K562 (cell line): ENCODE results near the gene PRKAR2B. TPM values are rescaled to one million over a fixed set of nuclear protein-coding genes. Genes with fewer than 3 reads are reported as not detected.

Source experiments
- BCL6 ChIP-seq: fragments of 250-450 bp; sonication (Bioruptor Pico); IDR thresholded peaks from 2 replicates; pipeline ENCODE4 v1.4.0; 2020
- CHD2 ChIP-seq: IDR thresholded peaks from 2 replicates; pipeline ENCODE4 v1.6.1; 2011; ENCODE audit warnings: low read depth, low read length
- CREB5 ChIP-seq: fragments of 250-450 bp; sonication (Bioruptor Pico); IDR thresholded peaks from 2 replicates; pipeline ENCODE4 v1.5.0; 2020; ENCODE audit warnings: mild to moderate bottlenecking
- CTCF ChIP-seq, 3 experiments: IDR thresholded peaks in 2 of 3; conservative IDR thresholded peaks in 1 of 3; 2 replicates each; pipeline ENCODE4 v1.5.1; 2011 to 2012; ENCODE audit warnings: low read length in 3 of 3, mild to moderate bottlenecking in 3 of 3, control low read depth in 2 of 3, improper control_type of control experiment in 1 of 3, inconsistent platforms in 1 of 3, low read depth in 1 of 3, mixed read lengths in 1 of 3, moderate library complexity in 1 of 3; ENCODE audit not compliant: insufficient read depth in 2 of 3
- GABPB2 ChIP-seq: fragments of 250-450 bp; sonication (Bioruptor Pico); conservative IDR thresholded peaks from 2 replicates; pipeline ENCODE4 v1.5.1; 2021; ENCODE audit warnings: mild to moderate bottlenecking
- GTF2A2 ChIP-seq: IDR thresholded peaks from 2 replicates; pipeline ENCODE4 v1.6.1; 2016; ENCODE audit warnings: mild to moderate bottlenecking, missing genetic modification characterization, missing compliant biosample characterization
- HDGF ChIP-seq: fragments of 450-650 bp; IDR thresholded peaks from 2 replicates; pipeline ENCODE4 v1.6.1; 2016
- KLF16 ChIP-seq: IDR thresholded peaks from 2 replicates; pipeline ENCODE4 v1.6.1; 2016; ENCODE audit warnings: antibody characterized with exemption
- NFE2 ChIP-seq: IDR thresholded peaks from 2 replicates; pipeline ENCODE4 v1.6.1; 2014; ENCODE audit warnings: antibody characterized with exemption, low read depth
- NFRKB ChIP-seq: fragments of 450-650 bp; IDR thresholded peaks from 2 replicates; pipeline ENCODE4 v1.6.1; 2016; ENCODE audit warnings: low read depth
- PHF21A ChIP-seq: fragments of 450-650 bp; IDR thresholded peaks from 2 replicates; pipeline ENCODE4 v1.6.1; 2017; ENCODE audit warnings: low read depth, borderline replicate concordance
- RBM15 ChIP-seq: fragments of 200-400 bp; formaldehyde crosslinking; IDR thresholded peaks from 2 replicates; pipeline ENCODE4 v1.6.1; 2018; ENCODE audit warnings: mild to moderate bottlenecking, low read length, moderate library complexity; ENCODE audit not compliant: insufficient read depth
- SMAD3 ChIP-seq: fragments of 450-650 bp; formaldehyde crosslinking; conservative IDR thresholded peaks from 2 replicates; pipeline ENCODE4 v1.4.0; 2020; ENCODE audit warnings: mild to moderate bottlenecking
- TARDBP ChIP-seq: fragments of 450-650 bp; IDR thresholded peaks from 2 replicates; pipeline ENCODE4 v1.6.1; 2016
- TOE1 ChIP-seq, 2 experiments: fragments of 450-650 bp in 1 of 2; sonication (generic) in 1 of 2; formaldehyde crosslinking in 1 of 2; IDR thresholded peaks; 2 replicates each; pipeline versions ENCODE4 v1.7.1 to v1.8.0; 2016 to 2022; ENCODE audit warnings: borderline replicate concordance in 2 of 2, mild to moderate bottlenecking in 2 of 2, antibody characterized with exemption in 1 of 2, inconsistent platforms in 1 of 2, low read depth in 1 of 2, missing genetic modification reagents in 1 of 2, moderate library complexity in 1 of 2
- ZBTB26 ChIP-seq: fragments of 450-650 bp; formaldehyde crosslinking; IDR thresholded peaks from 2 replicates; pipeline ENCODE4 v1.4.0; 2022; ENCODE audit warnings: missing genetic modification characterization
- ZC3H4 ChIP-seq: sonication (generic); formaldehyde crosslinking; IDR thresholded peaks from 2 replicates; pipeline ENCODE4 v1.9.0; 2021; ENCODE audit warnings: missing genetic modification reagents, borderline replicate concordance
- ZFP30 ChIP-seq: fragments of 250-450 bp; sonication (Bioruptor Pico); IDR thresholded peaks from 2 replicates; pipeline ENCODE4 v1.8.0; 2022; ENCODE audit warnings: moderate library complexity, mild to moderate bottlenecking, inconsistent platforms, borderline replicate concordance
- ZNF197 ChIP-seq: fragments of 200-800 bp; sonication (Bioruptor generic); IDR thresholded peaks from 2 replicates; pipeline ENCODE4 v1.6.1; 2016; ENCODE audit warnings: low read depth, missing genetic modification characterization, missing compliant biosample characterization
- ZNF3 ChIP-seq: fragments of 250-450 bp; sonication (Bioruptor Pico); IDR thresholded peaks from 2 replicates; pipeline ENCODE4 v1.5.0; 2021; ENCODE audit warnings: mild to moderate bottlenecking, moderate library complexity
- polyA plus RNA-seq, 8 experiments: library from polyadenylated mRNA; depleted of rRNA in 4 of 8; stranded (reverse) in 5 of 8; unstranded in 3 of 8; fragments of >200 nt; fragmentation: Nextera tagmentation in 2 of 8; fragmentation: Illumina TruSeq in 1 of 8; extraction: Ambion mirVana in 2 of 8; extraction: Trizol in 1 of 8; gene quantifications; 2 replicates each; pipeline versions ENCODE4 v1.2.1 to v1.2.3, GENCODE V29; 2011 to 2014; ENCODE audit warnings: inconsistent platforms in 1 of 8, missing spikeins in 1 of 8
- total RNA-seq, 7 experiments: library from RNA; depleted of rRNA in 6 of 7; stranded (reverse); fragments of >200 nt in 6 of 7; fragmentation: Illumina TruSeq in 2 of 7; extraction: Trizol in 2 of 7; gene quantifications; 2 replicates each; pipeline versions ENCODE4 v1.2.1 to v1.2.3, GENCODE V29; 2011 to 2021; ENCODE audit warnings: low replicate concordance in 1 of 7
- TF ChIP-seq, protein P1 (sequence below): fragments of 450-650 bp; IDR thresholded peaks from 2 replicates; pipeline ENCODE4 v1.6.1; 2017; ENCODE audit warnings: antibody characterized with exemption, mild to moderate bottlenecking

The PRKAR2B gene
- total and polyA plus RNA-seq, 9 of the 15 experiments (the other 6 are each of a cell fraction or from before 2014, with no cell fraction given) = 59.0 to 173 (median 129) TPM

GRCh38 chr7:107032720-107033438, 11.6 kb upstream of the PRKAR2B start (continued):
- TF ChIP-seq, protein P1, sequence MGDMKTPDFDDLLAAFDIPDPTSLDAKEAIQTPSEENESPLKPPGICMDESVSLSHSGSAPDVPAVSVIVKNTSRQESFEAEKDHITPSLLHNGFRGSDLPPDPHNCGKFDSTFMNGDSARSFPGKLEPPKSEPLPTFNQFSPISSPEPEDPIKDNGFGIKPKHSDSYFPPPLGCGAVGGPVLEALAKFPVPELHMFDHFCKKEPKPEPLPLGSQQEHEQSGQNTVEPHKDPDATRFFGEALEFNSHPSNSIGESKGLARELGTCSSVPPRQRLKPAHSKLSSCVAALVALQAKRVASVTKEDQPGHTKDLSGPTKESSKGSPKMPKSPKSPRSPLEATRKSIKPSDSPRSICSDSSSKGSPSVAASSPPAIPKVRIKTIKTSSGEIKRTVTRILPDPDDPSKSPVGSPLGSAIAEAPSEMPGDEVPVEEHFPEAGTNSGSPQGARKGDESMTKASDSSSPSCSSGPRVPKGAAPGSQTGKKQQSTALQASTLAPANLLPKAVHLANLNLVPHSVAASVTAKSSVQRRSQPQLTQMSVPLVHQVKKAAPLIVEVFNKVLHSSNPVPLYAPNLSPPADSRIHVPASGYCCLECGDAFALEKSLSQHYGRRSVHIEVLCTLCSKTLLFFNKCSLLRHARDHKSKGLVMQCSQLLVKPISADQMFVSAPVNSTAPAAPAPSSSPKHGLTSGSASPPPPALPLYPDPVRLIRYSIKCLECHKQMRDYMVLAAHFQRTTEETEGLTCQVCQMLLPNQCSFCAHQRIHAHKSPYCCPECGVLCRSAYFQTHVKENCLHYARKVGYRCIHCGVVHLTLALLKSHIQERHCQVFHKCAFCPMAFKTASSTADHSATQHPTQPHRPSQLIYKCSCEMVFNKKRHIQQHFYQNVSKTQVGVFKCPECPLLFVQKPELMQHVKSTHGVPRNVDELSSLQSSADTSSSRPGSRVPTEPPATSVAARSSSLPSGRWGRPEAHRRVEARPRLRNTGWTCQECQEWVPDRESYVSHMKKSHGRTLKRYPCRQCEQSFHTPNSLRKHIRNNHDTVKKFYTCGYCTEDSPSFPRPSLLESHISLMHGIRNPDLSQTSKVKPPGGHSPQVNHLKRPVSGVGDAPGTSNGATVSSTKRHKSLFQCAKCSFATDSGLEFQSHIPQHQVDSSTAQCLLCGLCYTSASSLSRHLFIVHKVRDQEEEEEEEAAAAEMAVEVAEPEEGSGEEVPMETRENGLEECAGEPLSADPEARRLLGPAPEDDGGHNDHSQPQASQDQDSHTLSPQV = peak; percentile 68
- TF ChIP-seq BCL6 (CRISPR knock-in tag) (no peak), CHD2 (no peak), ZNF3 (CRISPR knock-in tag) (no peak), HDGF (no peak), ZBTB26 (CRISPR knock-in tag) (no peak), NFRKB (no peak), KLF16 (no peak), TARDBP (no peak), GABPB2 (CRISPR knock-in tag) (no peak), CREB5 (CRISPR knock-in tag) (no peak), PHF21A (no peak), NFE2 (0 out of 2 replicates have a peak, but pooled peaks have one; percentile 4), TOE1 (IDR thresholded peaks at IDR 0.05; ENCODE audit: borderline replicate concordance) (no peak), TOE1 (CRISPR knock-in tag; IDR thresholded peaks at IDR 0.05; ENCODE audit: borderline replicate concordance, low read depth) (no peak), SMAD3 (CRISPR knock-in tag) (no peak), ZNF197 (CRISPR knock-in tag) (0 out of 2 replicates have a peak, but pooled peaks have one; percentile 38), CTCF (IDR thresholded peaks at IDR 0.05 in 2 of 3, conservative IDR thresholded peaks at IDR 0.05 in 1 of 3; ENCODE audit: insufficient read depth in 2 of 3, low read depth in 1 of 3, low read length in 3 of 3) (no peak), RBM15 (no peak), GTF2A2 (no peak), ZFP30 (no peak), ZC3H4 (CRISPR knock-in tag) (no peak)
